Measurements from ENCODE around the gene TRAPPC10. TPM values are rescaled to one million over a fixed set of nuclear protein-coding genes. Genes with fewer than 3 reads are reported as not detected.

Gene TRAPPC10
- total and polyA plus RNA-seq, 10 donors: 6.0 to 83.2 (median 63.3) TPM

- no peak for DNase-seq
- H3K27ac ChIP-seq: no peak overlapping the region
- intact Hi-C loops (cut with DNase I; ENCODE audit: low total_unique reads): no loop called here
Observed at GRCh38 chr21:44005071-44005470, 7.0 kb upstream of the TRAPPC10 start.

GRCh38 chr21:44005593-44005992, 6.5 kb upstream of the TRAPPC10 start:
- H3K4me1 ChIP-seq: peaks cover 0 to 7% (median 3%) of the 10 kb centered on the region in 6 donors
- intact Hi-C loops (cut with DNase I; ENCODE audit: low total_unique reads): no loop called here
- WGBS, 5 donors: 87 to 95% (median 91%) methylated on average over 9 of the region's 9 CpGs
- no peak for TF ChIP-seq POLR2AphosphoS5 (IDR thresholded peaks at IDR 0.05)
- no peak for TF ChIP-seq POLR2A (IDR thresholded peaks at IDR 0.05)
- TF ChIP-seq CTCF (IDR thresholded peaks at IDR 0.05 in 8 of 11, conservative IDR thresholded peaks at IDR 0.05 in 3 of 11): no peak
- no peak overlapping the region for H3K4me3 ChIP-seq
- no peaks in the 10 kb centered on the region for H3K9me3 ChIP-seq
- peak overlapping the region in 6 of 8 donors; percentile 26 to 68 (median 42) for H3K27ac ChIP-seq
- H3K36me3 ChIP-seq: no peaks in the 10 kb centered on the region
- DNase-seq: no peak
- no peaks in the 10 kb centered on the region for H3K27me3 ChIP-seq (replicated peaks in 1 of 7)

More at GRCh38 chr21:44005071-44005470, 7.0 kb upstream of the TRAPPC10 start:
- 92 to 96% (median 94%) methylated on average over 13 of the region's 13 CpGs for WGBS, 5 donors
- Histone ChIP-seq H3K9me3 (no peaks in the 10 kb centered on the region), H3K36me3 (no peaks in the 10 kb centered on the region), H3K27me3 (replicated peaks in 1 of 7) (peaks cover 0 to 3% (median 0%) of the 10 kb centered on the region in 7 donors), H3K4me1 (peaks cover 0 to 2% (median under 1%) of the 10 kb centered on the region in 6 donors), H3K4me3 (no peak overlapping the region)
- TF ChIP-seq POLR2A (IDR thresholded peaks at IDR 0.05) (no peak), POLR2AphosphoS5 (IDR thresholded peaks at IDR 0.05) (no peak), CTCF (IDR thresholded peaks at IDR 0.05 in 8 of 11, conservative IDR thresholded peaks at IDR 0.05 in 3 of 11) (no peak)

- Histone ChIP-seq H3K36me3 (no peaks in the 10 kb centered on the region), H3K27ac (peak overlapping the region in 6 of 8 donors; percentile 26 to 68 (median 42)), H3K27me3 (replicated peaks in 1 of 7) (no peaks in the 10 kb centered on the region), H3K4me3 (no peak overlapping the region), H3K4me1 (peaks cover 0 to 12% (median 7%) of the 10 kb centered on the region in 6 donors), H3K9me3 (no peaks in the 10 kb centered on the region)
- DNase-seq: no peak
- no peak for TF ChIP-seq POLR2A (IDR thresholded peaks at IDR 0.05)
- no peak for TF ChIP-seq POLR2AphosphoS5 (IDR thresholded peaks at IDR 0.05)
- no peak for TF ChIP-seq CTCF (IDR thresholded peaks at IDR 0.05 in 8 of 11, conservative IDR thresholded peaks at IDR 0.05 in 3 of 11)
- intact Hi-C loops (cut with DNase I; ENCODE audit: low total_unique reads): no loop called here
- 75 to 89% (median 79%) methylated on average over 6 to 9 of the region's 9 CpGs for WGBS, 5 donors
Observed at GRCh38 chr21:44006017-44006619, 6.0 kb upstream of the TRAPPC10 start.

- no peaks in the 10 kb centered on the region for H3K27me3 ChIP-seq (replicated peaks in 1 of 7)
- no peak for DNase-seq
Observed at GRCh38 chr21:44006656-44007055, 5.5 kb upstream of the TRAPPC10 start.

More at GRCh38 chr21:44006656-44007055, 5.5 kb upstream of the TRAPPC10 start:
- intact Hi-C loops (cut with DNase I; ENCODE audit: low total_unique reads): no loop called here
- Histone ChIP-seq H3K36me3 (no peaks in the 10 kb centered on the region), H3K4me1 (peaks cover 0 to 18% (median 13%) of the 10 kb centered on the region in 6 donors), H3K9me3 (no peaks in the 10 kb centered on the region), H3K4me3 (no peak overlapping the region), H3K27ac (peak overlapping the region in 6 of 8 donors; percentile 8 to 68 (median 38))
- TF ChIP-seq CTCF (IDR thresholded peaks at IDR 0.05 in 8 of 11, conservative IDR thresholded peaks at IDR 0.05 in 3 of 11) (no peak), POLR2A (IDR thresholded peaks at IDR 0.05) (no peak), POLR2AphosphoS5 (IDR thresholded peaks at IDR 0.05) (peak in 2 of 3 donors; percentile 14 to 50)
- WGBS, 5 donors: 78 to 84% (median 81%) methylated on average over 8 of the region's 8 CpGs

All from spleen (tissue), 11 donors.